ENCODE measurements around the gene ACCS.

Gene ACCS

GRCh38 chr11:44065841-44066731 lies at the start of gene ACCS:
Gene ACCS (plus strand): TSS chr11:44066270. CDS start chr11:44067628, 1,358 bp downstream.
- peak; percentile 81 for DNase-seq (ENCODE audit: low read depth)

- no peak for DNase-seq (ENCODE audit: low read depth)
Observed at GRCh38 chr11:44016546-44017442, 49.3 kb upstream of the ACCS start.

DNA sequence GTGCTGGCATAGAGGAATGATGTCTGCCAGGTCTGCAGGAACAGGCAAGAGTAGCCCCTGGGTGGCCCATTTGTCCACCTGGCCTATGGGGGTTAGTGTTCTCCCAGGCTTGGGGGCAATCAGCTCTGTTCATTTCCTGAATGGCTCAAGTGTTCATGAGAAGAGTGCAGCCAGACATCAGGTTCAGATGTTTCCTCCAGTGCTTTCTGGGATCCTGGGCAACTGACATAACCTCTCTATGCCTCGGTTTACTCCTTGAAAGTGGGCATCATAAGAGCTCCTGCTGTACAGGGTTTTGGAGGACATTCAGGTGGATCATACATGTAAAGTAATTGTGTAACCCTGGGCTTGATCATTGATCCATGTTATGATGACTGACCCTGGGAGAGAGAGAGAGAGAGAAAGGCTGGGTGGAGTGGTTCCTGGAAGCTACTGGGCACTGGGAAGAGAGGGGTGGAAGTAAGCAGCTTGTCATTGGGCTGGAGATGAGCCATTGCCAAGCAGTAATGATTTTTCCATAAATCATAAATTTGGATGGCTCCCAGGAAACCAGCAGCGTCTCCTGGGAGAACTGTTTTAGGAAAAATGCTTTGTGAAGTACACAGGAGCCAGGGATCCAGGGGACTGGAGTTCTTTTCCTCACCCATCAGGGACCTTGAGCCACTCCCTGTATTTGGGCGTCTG lies 48.5 kb upstream of the ACCS start:
- no peak for DNase-seq (ENCODE audit: low read depth)

DNA sequence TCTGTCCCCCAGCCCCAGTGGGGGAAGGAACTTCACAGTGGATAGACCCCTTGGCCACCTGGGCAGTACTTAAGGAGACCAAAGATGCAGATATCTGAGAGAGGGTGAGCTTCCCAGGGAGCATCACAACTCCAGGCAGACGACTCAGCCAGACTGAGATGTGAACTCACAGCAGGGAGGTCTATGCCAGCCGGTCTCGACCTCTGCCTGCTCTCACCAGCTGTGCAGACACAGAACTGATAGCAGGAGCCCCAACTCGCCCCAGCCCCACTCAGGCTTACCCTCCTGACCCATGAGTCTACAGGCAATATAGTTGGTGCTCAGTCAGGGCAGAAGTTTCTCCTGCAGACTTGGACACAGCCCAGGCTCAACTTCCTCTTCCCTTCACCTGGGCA lies 47.9 kb upstream of the ACCS start:
- no peak for DNase-seq (ENCODE audit: low read depth)

DNA sequence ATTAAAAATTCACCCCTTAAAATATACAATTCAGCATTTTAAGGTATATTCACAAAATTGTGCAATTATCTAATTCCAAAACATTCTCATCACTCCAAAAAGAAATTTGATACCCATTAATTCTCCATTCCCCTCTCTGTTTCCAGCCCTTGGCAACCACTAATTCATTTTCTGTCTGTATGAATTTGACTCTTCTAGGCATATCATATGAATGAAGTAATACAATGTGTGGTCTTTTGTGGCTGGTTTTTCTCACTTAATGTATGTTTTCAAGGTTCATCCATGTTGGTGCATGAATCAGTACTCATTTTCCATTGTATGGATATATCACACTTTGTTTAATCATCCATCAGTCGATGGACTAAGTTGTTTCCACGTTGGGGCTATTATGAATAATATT lies 47.2 kb upstream of the ACCS start:
- DNase-seq (ENCODE audit: low read depth) = no peak

DNA sequence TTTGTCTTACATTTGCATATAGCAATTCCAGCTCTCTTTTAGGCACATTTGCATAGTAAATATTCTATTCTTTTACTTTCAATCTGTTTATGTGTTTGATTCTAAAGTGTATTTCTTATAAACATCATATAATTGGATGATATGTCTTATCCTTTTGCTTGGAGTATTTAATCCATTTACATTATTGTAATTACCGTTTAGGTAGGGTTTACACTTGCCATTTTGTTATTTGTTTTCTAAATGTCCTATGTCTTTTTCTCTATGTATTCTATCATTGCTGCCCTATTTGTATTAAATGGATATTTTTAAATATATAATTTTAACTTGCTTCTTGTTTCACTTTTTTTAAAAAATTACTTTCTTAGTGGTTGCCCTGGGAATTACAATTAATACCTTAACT lies 41.1 kb upstream of the ACCS start:
- DNase-seq (ENCODE audit: low read depth) = no peak

- no peak for DNase-seq (ENCODE audit: low read depth)
Observed at GRCh38 chr11:44025727-44026126, 40.3 kb upstream of the ACCS start.

- DNase-seq (ENCODE audit: low read depth) = no peak
Observed at GRCh38 chr11:44028401-44028800, 37.7 kb upstream of the ACCS start.

GRCh38 chr11:44028816-44029506 lies 37.1 kb upstream of the ACCS start:
- DNase-seq (ENCODE audit: low read depth) = no peak

- DNase-seq (ENCODE audit: low read depth) = no peak
Observed at GRCh38 chr11:44029507-44029845, 36.6 kb upstream of the ACCS start.

GRCh38 chr11:44029977-44030911 lies 35.8 kb upstream of the ACCS start:
- DNase-seq (ENCODE audit: low read depth) = no peak

- DNase-seq (ENCODE audit: low read depth) = no peak
Observed at GRCh38 chr11:44030996-44031395, 35.1 kb upstream of the ACCS start.

GRCh38 chr11:44031549-44031948 lies 34.5 kb upstream of the ACCS start:
- no peak for DNase-seq (ENCODE audit: low read depth)

DNA sequence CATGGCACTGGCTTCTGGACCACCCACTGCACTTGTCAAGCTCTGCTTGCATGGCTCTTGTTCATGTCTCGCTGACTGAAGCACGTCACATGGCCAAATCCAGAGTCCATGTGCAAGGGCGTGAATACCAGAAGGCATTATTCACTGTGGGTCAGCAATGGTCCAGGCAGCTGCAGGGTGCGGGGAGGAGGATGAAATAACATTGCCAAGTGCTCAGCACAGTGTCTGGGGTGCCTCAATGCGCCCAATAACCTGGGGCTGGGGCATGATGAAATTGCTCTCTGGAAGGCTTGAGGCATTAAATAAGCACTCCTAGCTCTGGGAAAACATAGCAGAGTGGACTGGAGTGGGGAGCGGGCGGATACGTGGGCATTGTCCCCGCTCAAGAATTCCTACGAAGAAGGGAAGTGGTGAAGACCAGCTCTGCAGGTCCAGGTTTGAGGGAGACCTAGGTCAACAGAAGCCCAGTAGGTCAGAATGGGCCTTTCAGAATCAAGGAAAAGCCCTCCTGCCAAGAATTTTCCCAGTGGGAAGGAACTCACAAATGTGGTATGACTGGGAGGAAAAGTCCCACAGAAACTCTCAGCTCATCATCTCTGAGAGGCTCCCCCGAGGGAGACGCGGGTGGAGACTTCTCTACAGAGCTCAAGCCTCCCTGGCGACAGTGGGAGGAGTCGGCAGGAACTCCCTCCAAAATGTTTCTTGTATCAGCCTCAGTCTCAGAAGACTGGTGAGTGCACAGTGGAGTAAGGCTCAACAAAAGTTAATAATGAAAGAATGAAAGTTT lies 33.6 kb upstream of the ACCS start:
- DNase-seq (ENCODE audit: low read depth) = no peak

DNA sequence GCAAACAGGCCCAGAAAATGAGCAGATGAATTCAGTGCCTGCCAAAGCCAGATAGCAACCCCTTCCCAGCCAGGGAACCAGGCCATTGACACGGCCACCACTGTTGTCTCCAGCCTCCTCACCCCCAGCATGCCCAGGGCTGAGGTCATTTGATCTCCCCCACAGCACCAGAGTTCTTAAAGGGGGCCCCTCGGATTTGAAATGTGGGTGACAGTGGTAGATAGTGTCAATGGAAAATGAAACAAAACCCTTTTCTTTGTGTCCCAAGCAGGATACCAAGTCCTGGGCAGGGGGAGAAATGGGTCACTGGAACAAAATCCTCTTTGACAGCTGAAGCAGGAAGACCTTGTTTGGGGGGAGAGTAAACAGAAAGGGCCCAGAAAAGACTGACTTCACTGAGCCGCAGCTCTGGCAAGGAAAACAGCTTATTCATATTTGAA lies 32.6 kb upstream of the ACCS start:
- DNase-seq (ENCODE audit: low read depth) = no peak

DNA sequence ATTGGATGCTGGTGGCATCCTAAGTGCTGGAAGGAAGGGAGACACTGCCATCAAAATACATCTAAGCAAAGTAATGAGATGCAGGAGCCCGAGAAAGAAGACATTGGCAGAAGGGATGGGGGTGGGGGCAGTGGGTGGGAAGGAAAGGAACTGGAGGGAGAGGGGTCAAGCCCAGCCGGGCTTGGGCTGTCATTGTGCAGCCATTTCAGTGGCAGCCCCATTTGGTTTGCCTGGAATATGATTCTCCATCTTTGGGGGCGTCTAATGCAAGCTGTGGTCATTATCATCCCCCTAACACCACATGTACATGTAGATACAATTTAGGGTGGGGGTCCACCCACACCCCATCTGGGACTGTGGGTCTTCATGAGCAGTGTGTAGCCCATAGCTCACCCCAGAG lies 32.2 kb upstream of the ACCS start:
- DNase-seq (ENCODE audit: low read depth) = no peak

- DNase-seq (ENCODE audit: low read depth) = no peak
Observed at GRCh38 chr11:44034639-44035038, 31.4 kb upstream of the ACCS start.

DNA sequence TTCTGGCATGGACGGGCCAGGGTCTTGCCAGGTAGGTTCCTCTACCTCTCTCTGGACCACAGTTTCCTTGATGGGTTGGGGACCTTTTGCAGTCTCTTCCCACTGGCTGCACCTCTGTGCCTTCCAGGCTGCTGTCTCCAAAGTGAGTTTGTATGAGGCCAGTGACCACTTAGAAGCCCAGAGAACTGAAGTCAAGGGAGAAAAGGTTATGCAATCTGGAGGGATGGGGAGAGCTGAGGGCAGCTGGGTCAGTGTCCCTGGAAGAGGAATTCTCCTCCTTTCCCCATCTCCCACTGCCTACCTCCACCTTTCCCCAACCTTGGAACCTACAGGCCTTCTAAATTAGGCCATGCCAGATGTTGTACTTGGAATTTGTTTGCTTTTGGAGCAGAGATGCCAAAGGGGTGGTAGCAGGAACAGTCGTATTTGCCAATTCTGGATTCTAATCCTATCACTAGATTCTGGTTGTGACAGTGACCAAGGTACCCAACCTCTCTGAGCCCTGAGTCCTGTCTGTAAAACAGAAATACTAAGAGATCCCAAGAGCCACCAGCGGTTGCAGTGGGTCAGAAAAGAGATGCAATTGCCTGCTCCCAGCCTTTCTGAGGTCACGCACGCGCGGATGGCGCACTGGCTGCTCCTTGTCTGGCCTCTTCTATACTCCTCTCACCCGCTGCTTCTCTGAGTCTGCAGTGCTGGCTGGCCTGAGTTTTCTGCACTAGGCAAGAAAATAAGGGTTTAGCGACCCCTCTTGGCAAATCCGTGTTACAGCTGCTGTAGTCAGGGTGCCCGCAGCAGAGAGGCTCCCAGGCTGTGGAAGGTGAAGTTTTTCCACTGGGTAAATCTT lies 29.0 kb upstream of the ACCS start:
- no peak for DNase-seq (ENCODE audit: low read depth)

- DNase-seq (ENCODE audit: low read depth) = no peak
Observed at GRCh38 chr11:44037658-44037998, 28.4 kb upstream of the ACCS start.

Measured in T-helper 22 cell (primary cell).